Activated CD4-positive, alpha-beta T cell treated with anti-CD3 and anti-CD28 coated beads, Interleukin-2, amount 50 U/mL, for 1 hour (primary cell): ENCODE data around the gene SLC44A5.

Source experiments
- DNase-seq: peaks from one replicate; pipeline ENCODE4 v3.0.0-alpha.2; 2020

SLC44A5 gene

DNA sequence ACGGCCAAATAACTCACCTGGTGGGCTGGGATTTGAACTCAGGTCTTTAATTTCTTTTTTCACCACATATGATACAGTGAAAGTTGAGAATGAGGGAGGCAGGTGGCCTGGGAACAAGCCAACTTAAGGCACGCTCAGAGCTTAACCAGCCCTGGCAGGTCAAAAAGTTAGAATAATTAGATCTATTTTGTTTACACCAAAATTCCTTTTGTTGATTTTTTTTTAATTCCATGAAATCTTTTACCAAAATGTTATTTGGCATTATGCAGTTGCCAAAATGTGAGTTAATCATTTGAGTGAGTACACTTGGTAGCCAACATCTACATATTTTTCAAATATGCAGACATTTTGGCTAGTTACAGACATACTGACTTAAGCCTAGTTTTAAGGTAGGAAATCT, 439.9 kb downstream of the SLC44A5 start:
- DNase-seq: no peak

DNA sequence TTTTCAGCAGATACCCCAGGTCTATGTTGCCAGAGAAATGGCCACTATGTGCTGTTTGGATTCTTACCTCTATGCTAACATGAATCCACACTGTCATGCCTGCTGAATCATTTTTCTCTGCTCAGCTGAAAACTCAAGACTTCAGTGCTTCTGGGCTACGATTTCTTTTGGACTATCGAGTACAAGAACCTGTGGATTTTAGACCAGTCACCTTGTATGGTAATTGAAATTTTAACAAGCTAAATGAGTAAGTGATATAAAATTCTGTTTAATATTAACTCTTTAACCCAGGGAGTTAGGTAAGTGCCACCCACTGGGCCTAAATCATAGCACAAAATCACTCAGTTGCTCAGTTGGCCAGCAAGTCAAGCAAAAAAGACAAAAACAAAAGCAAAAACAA, 440.9 kb downstream of the SLC44A5 start:
- DNase-seq: no peak

DNA sequence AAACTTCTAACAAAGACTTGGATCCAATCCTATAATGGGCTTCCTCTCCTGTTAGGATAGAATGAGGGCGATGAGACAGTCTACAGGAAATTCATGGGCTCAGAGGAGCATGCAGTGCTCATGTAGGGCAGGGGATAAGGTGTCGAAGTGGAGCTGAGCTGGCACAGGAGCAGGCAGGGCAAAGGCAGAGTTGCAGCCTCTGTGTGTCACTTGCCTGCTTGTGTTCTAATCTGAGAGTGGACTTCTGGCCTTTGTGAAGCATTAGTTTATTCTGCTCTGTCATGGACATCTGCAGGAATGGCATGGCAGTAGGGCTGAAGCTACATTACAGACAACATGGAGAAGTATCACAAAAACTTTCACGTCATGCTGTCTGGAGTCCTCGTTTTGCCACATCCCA, 444.1 kb downstream of the SLC44A5 start:
- DNase-seq: no peak

DNA sequence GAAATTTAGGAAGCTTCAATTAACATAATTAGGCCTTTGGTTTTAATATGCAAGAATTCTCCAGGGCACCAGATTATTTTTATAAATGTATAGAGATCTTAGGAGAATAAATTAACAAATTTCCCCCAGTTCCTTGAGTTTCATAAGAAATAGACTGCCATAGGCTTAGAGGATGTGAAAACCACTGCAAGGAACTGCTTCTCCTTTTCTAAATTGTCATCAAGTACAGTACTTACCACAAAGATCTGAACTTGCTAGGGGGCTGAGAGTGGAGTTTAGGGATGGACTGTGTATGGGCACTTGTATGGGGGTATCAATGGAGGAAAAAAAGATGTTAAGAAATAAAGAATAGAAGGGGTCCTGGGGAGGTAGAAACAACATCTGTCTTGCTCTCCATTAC, 445.6 kb downstream of the SLC44A5 start:
- no peak for DNase-seq

DNA sequence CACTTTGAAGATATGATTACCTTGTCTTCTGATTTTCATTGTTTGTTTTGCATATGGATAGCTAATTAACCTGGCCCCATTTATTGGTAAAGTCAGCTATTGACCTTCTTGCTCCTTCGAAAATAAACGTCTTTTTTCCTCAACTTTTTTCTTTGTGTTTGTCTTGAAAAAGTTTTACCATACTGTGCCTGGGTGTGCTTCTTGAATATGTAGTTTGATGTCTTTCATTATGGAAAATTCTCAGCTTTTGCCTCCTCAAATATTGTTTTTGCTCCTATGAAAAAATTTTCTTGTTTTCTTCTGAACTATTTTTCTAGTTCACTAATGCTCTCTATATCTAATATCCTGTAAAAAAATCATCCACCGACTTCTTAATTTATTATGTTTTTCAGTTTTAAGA, 451.8 kb downstream of the SLC44A5 start:
- no peak for DNase-seq
